Gastrocnemius medialis (tissue), 4 donors: ENCODE results near the gene SCARF2.

Experiments used
- POLR2A ChIP-seq, 2 donors: fragments of 450-650 bp; IDR thresholded peaks; one replicate each; pipeline ENCODE4 v1.6.1; 2017; ENCODE audit warnings: antibody characterized with exemption in 2 of 2, mild to moderate bottlenecking in 2 of 2, moderate library complexity in 2 of 2
- TF ChIP-seq, protein P1 (sequence below), 5 experiments: fragments of 450-650 bp in 3 of 5; fragments of 200-600 bp in 2 of 5; sonication (generic) in 2 of 5; IDR thresholded peaks in 4 of 5; conservative IDR thresholded peaks in 1 of 5; 1 replicate in 4 of 5; 2 replicates in 1 of 5; pipeline ENCODE4 v1.5.1; 2016 to 2019; ENCODE audit warnings: antibody characterized with exemption in 5 of 5, mild to moderate bottlenecking in 3 of 5, moderate library complexity in 3 of 5

DNA sequence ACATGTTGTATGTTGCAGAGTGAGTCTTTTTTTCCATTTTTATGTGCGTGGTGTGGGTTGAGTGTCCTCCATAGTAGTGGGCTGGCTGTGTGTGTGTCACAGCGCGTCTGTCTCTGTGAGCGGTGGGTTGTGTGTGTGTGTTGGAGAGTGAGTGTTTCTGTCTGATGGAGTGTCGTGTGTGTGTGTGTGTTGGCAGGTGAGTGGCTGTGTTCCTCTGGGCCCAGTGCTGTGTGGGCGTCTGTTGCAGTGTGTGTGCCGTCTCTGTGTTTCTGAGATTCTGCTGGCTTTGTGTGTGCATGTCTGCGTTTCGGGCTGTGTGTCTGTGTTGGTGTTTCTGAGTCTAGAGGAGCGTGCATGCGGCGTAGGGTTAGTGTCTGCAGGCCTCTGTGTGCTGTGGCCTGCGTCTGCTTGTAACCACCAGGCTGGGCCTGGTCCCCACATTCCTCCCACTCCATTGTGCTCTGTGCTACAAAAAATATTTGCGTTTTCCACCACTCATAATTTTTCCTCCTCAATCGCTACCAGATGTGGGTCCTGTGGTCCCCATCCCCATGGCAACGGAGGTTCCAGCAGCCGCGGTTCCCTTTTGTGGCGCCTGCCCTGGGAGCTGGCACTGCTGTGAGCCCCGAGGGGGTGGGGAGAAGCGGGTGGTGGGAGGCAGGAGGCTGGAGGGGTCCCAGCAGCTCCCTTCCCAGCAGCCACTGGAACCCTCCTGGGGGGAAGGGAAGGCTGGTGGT is 15.2 kb downstream of the SCARF2 start:
- TF ChIP-seq, protein P1, sequence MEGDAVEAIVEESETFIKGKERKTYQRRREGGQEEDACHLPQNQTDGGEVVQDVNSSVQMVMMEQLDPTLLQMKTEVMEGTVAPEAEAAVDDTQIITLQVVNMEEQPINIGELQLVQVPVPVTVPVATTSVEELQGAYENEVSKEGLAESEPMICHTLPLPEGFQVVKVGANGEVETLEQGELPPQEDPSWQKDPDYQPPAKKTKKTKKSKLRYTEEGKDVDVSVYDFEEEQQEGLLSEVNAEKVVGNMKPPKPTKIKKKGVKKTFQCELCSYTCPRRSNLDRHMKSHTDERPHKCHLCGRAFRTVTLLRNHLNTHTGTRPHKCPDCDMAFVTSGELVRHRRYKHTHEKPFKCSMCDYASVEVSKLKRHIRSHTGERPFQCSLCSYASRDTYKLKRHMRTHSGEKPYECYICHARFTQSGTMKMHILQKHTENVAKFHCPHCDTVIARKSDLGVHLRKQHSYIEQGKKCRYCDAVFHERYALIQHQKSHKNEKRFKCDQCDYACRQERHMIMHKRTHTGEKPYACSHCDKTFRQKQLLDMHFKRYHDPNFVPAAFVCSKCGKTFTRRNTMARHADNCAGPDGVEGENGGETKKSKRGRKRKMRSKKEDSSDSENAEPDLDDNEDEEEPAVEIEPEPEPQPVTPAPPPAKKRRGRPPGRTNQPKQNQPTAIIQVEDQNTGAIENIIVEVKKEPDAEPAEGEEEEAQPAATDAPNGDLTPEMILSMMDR (IDR thresholded peaks at IDR 0.05 in 4 of 5, conservative IDR thresholded peaks at IDR 0.05 in 1 of 5): no peak
- TF ChIP-seq POLR2A (IDR thresholded peaks at IDR 0.05): no peak
